Epithelial cell of proximal tubule (primary cell): ENCODE data around the gene GRM4. TPM values are rescaled to one million over a fixed set of nuclear protein-coding genes. Genes with fewer than 3 reads are reported as not detected.

Source experiments
- DNase-seq: peaks from one replicate; pipeline ENCODE4 v3.0.0-alpha.2; 2011; ENCODE audit warnings: low read depth
- H3K4me3 ChIP-seq: 2 replicates; pipeline ENCODE4 v1.5.1; 2011; ENCODE audit warnings: low read depth, mild to moderate bottlenecking, low read length
- total RNA-seq: library from RNA; depleted of rRNA; stranded (reverse); fragments of >200 nt; gene quantifications from 2 replicates; pipeline ENCODE4 v1.2.3, GENCODE V29; 2015
- TF ChIP-seq, protein P1 (sequence below): conservative IDR thresholded peaks from 2 replicates; pipeline ENCODE4 v1.5.1; 2012; ENCODE audit warnings: low read depth, mild to moderate bottlenecking, low read length

The GRM4 gene
- total RNA-seq, 1 donor from 2014 or later: not detected

DNA sequence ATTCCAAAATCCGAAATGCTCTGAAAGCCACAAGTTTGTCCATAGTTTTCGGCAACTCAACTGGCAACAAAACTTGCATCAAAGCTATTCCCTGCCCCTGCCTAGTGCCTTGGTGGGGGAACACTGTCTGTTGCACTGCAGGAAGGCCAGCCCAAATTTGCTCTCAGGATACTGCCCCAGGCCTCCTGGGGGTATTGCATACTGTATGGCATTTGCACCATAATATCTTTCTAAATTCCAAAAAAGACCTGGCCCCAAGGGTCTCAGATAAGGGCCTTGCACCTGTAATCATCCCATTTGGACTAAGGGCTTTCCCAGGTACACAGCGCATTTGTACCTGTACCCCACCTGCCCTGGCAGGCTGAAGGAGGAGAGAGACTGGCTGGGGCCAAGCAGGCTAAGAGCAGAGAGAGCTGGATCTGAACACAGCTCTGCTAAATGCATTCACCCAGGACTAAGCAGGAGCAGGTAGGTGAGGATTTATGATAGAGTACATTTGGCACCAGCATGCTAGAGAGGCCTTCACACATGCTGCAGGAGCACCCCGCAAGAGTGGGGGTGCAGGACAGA is 4.0 kb upstream of the GRM4 start:
- TF ChIP-seq, protein P1, sequence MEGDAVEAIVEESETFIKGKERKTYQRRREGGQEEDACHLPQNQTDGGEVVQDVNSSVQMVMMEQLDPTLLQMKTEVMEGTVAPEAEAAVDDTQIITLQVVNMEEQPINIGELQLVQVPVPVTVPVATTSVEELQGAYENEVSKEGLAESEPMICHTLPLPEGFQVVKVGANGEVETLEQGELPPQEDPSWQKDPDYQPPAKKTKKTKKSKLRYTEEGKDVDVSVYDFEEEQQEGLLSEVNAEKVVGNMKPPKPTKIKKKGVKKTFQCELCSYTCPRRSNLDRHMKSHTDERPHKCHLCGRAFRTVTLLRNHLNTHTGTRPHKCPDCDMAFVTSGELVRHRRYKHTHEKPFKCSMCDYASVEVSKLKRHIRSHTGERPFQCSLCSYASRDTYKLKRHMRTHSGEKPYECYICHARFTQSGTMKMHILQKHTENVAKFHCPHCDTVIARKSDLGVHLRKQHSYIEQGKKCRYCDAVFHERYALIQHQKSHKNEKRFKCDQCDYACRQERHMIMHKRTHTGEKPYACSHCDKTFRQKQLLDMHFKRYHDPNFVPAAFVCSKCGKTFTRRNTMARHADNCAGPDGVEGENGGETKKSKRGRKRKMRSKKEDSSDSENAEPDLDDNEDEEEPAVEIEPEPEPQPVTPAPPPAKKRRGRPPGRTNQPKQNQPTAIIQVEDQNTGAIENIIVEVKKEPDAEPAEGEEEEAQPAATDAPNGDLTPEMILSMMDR: no peak
- no peak overlapping the region for H3K4me3 ChIP-seq
- DNase-seq: no peak

DNA sequence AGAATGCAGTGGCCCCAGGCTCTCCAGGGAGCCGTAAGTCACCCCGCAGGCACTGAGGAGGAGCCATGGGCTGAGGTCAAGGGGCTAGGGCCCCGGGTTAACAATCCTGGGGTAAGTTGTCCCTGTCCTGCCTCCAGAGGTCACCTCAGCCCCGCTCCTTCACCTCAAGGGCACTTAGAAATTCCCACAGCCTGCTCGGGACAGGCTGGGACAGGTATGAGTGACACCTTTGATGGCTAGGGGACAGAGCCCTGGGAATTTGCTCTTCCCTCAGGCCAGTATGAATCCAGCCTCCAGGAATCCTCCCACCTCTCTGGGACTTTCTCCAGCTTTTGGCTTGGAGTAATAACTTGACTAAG is 3.5 kb upstream of the GRM4 start:
- DNase-seq: no peak
- TF ChIP-seq, protein P1: no peak

DNA sequence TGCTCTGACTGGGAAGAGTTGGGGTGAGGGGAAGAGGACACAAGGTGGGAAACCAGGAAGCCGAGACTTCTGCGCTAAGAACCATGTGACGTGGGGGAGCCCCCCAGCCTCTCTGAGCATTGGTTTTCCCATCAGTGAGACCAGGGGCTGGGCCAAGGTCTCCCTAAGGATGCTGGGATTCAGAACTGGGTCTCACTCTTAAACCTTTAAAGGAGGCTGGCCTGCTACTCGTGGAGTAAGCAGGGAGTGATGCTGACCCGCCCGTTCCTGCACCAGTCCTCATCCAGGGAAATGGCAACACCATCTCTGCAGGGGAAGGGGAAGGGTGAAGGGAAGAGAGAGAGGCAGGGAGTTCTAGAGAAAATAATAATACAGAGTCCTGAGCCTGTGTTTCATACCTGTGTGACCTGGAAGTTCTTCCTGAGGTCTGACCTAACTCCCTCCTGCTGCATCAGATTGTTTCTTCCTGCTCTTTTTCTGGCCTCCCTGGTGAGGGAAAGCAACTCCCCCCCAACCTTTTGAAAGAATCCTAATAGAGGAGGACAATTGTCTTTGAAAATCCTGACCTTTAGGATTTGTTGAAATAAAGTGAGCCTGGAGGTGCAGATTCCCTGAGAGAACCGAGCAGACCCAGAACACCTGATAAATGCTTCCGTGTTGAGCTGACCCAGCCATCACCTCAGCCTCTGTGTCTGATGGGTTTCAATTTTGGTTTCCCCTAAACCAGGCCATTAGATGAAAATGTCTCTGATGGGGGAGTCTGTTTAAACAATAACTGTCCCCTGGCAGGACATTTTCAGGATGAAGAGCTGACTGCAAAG is 3.0 kb upstream of the GRM4 start:
- H3K4me3 ChIP-seq: no peak overlapping the region
- TF ChIP-seq, protein P1: no peak
- no peak for DNase-seq

More for the DNA sequence above, 3.5 kb upstream of the GRM4 start:
- no peak overlapping the region for H3K4me3 ChIP-seq

DNA sequence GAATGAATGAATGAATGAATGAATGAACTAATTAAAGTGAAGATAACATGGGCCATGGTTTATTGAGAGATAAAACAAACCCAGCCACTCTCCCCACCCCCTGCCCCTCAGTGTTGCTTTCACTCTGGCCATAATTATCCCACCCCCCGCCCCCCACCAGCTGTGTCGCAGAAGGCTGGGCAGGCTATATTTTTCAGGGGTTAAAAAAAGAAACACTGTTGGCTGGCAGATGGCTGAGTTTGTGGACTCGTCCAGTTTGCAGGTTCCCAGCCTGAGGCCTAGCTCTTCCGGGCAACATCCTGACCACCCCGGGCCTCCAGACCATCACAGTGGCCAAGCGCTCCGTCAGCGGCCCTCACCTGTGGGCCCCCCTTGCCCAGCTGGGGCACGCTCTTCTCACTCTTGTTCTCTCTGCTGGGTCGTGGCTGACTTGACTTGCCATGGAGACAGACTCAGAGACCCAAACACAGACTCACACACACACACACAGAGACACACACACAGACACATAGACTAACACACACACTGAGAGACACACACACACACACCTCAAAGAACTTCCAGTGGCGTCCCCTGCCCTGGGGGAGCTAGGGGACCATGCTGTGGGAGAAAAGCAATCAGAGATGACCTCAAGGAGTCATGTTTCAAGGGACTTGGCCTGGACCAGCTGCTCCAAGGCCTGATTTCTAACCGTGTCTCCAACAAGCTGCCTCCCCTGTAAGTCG is 2.2 kb upstream of the GRM4 start:
- no peak for DNase-seq
- H3K4me3 ChIP-seq: no peak overlapping the region
- TF ChIP-seq, protein P1: no peak

DNA sequence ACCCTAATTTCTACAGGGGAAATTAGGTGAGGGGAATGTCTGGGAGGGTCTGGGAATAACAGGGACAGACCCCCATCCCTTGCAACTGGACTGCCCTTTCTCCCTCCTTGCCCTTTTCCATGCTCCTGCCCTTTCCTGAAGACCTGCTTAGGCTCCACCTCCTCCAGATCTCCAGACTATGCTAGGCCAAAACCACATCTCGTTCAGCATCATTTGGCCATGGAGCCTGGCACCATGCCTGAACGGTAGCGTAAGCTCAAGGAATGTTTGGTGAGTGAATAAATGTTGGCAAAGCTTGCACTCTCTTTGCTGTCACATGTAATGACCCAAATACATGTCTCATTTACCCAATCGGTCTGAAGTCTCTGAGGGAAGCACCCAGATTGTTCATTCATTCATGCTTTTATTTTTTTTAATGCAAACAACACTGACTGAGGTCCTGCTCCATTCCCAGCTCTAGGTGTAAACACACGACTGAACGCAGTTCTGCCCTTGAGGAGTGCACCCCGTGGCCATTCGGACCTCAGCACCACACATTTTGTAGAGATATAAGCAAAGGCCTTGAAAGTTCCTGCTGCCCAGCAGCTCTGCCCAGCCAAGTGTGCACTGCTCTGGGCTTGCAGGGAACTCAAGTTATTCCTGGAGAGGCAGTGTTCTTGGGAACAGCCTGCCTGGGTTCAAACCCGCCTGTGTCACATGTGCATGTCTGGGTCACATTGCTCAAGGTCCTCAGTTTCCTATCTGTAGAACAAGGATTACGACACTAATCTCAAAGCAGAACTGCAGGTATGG is 1.1 kb upstream of the GRM4 start:
- no peak overlapping the region for H3K4me3 ChIP-seq
- TF ChIP-seq, protein P1: no peak
- DNase-seq: no peak

DNA sequence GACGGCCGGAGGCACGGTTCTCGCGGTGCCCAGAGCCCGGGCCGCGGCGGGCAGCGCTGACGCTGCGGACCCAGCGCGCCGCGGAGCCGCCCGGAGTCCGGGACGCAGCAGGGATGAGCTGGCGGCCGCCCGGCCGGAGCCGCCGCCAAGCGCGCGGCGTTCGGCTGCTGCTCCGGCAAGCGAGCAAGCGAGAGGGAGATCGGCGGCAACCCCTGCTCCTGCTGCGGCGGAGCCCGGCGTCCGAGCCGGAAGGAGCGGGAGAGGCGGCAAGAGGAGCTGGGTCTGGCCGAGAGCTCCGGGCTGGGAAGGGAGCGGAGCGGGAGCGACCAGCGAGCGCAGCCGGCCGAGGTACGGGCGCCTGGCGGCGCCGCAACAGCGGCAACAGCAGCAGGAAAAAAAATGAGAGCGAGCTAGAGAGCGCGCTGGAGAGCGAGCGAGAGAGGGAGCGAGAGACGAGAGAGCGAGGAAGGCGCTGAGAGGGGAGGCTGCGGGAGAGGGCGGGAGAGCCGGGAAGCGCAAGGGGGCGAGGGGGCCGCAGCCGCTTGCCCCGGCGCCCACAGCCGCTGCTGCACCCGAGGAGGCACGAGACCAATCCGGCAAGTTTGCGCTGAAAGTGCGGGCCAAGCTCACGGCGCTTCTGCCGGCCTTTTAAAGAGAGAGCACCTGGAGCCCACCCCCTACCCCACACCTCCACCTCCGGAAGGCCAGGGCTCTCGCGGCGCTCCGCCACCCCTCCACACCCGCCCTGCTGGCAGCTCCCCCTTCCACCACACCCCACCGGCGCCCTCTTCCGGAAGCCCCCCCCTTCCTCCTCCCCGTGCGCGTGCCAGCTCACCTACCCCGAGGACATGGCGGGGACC is 496 bp downstream of the GRM4 start:
- DNase-seq: no peak
- TF ChIP-seq, protein P1: no peak
- H3K4me3 ChIP-seq: peak overlapping the region; percentile 37
